WERI-Rb-1 (cell line): ENCODE data around the gene ELAVL4.

ENCODE experiments used
- DNase-seq: peaks from one replicate; pipeline ENCODE4 v3.0.0-alpha.2; 2020
- H3K27ac ChIP-seq: fragments of 250-450 bp; sonication (Bioruptor Pico); 2 replicates; pipeline ENCODE4 v1.5.1; 2020; ENCODE audit warnings: mild to moderate bottlenecking, moderate library complexity
- H3K27me3 ChIP-seq: fragments of 250-450 bp; sonication (Bioruptor Pico); 2 replicates; pipeline ENCODE4 v1.5.1; 2021; ENCODE audit warnings: mild to moderate bottlenecking, low read depth, moderate library complexity; ENCODE audit not compliant: insufficient read depth, severe bottlenecking
- H3K36me3 ChIP-seq: fragments of 250-450 bp; sonication (Bioruptor Pico); 2 replicates; pipeline ENCODE4 v1.5.1; 2020; ENCODE audit warnings: mild to moderate bottlenecking, moderate library complexity
- H3K4me3 ChIP-seq: 2 replicates; pipeline ENCODE4 v1.5.1; 2011; ENCODE audit warnings: low read depth, mild to moderate bottlenecking, control low read depth, low read length
- H3K9me3 ChIP-seq: fragments of 250-450 bp; sonication (Bioruptor Pico); 2 replicates; pipeline ENCODE4 v1.5.1; 2021; ENCODE audit warnings: mild to moderate bottlenecking, moderate library complexity; ENCODE audit not compliant: severe bottlenecking
- TF ChIP-seq, protein P1 (sequence below): IDR thresholded peaks from 2 replicates; pipeline ENCODE4 v1.5.1; 2011; ENCODE audit warnings: low read depth, mild to moderate bottlenecking, control low read depth, inconsistent platforms, low read length

ELAVL4 gene

DNA sequence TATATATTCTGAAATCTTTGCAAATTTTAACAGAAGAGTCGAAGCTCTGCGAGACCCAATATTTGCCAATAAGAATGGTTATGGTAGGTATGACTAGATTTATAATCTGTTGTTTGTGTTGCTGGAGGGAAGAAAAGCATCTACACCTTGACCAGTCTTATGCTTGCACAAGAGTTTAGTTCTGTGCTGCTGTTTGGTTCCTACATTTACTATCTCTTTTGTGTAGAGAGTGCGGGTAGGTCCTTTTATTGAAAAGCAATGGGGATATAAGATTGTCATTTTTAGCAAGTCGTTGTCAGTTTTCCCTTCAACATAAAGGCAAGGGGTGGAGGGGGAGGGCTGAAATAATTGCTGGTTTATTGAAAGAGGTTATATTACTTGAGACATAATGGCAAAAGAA, 396 bp downstream of the ELAVL4 start:
- Histone ChIP-seq H3K27me3 (no peaks in the 10 kb centered on the region), H3K36me3 (no peaks in the 10 kb centered on the region), H3K4me3 (no peak overlapping the region), H3K9me3 (no peaks in the 10 kb centered on the region), H3K27ac (no peak overlapping the region)
- TF ChIP-seq, protein P1, sequence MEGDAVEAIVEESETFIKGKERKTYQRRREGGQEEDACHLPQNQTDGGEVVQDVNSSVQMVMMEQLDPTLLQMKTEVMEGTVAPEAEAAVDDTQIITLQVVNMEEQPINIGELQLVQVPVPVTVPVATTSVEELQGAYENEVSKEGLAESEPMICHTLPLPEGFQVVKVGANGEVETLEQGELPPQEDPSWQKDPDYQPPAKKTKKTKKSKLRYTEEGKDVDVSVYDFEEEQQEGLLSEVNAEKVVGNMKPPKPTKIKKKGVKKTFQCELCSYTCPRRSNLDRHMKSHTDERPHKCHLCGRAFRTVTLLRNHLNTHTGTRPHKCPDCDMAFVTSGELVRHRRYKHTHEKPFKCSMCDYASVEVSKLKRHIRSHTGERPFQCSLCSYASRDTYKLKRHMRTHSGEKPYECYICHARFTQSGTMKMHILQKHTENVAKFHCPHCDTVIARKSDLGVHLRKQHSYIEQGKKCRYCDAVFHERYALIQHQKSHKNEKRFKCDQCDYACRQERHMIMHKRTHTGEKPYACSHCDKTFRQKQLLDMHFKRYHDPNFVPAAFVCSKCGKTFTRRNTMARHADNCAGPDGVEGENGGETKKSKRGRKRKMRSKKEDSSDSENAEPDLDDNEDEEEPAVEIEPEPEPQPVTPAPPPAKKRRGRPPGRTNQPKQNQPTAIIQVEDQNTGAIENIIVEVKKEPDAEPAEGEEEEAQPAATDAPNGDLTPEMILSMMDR = no peak
- no peak for DNase-seq

DNA sequence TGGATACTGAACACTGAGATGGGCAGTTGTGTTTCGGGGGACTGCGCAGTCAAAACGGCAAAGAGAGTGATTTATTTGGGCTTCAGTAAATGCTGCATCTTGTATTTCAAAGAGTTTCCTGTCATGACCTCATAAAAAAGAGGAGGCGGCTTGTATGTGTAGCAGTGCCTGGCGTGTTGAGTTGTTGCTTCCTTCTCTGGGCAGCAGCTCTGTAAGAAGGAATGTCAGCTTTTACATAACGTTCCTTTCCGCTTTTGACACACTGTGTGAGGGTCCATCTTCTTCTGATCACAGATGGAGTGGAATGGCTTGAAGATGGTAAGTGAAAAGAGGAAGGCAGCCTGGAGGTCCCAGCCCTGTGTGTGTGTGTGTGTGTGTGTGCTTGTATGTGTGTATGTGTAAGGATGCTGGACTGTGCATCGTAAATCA, 941 bp downstream of the ELAVL4 start:
- TF ChIP-seq, protein P1 = no peak
- Histone ChIP-seq H3K27ac (no peak overlapping the region), H3K36me3 (no peaks in the 10 kb centered on the region), H3K27me3 (no peaks in the 10 kb centered on the region), H3K4me3 (no peak overlapping the region), H3K9me3 (no peaks in the 10 kb centered on the region)
- no peak for DNase-seq

DNA sequence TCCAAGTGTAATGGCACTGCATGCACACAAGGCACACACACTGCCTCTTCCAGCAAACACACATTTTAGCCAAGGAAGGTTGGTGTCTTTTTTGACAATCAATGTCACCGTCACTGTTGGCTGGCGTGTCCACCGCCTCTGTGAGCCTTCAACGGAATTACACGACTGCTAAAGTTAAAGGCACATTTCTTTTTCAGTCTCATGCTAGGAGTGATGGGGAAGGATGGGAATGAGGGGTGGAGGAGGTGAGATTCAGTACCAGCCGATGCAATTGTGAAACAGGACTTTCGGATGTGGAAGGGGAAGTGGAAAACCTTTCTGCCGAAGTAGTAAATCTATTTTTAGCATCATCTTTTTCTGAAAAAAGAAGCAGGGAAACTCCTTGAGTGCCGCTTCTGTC, 1.4 kb downstream of the ELAVL4 start:
- no peak for DNase-seq
- no peaks in the 10 kb centered on the region for H3K9me3 ChIP-seq

DNA sequence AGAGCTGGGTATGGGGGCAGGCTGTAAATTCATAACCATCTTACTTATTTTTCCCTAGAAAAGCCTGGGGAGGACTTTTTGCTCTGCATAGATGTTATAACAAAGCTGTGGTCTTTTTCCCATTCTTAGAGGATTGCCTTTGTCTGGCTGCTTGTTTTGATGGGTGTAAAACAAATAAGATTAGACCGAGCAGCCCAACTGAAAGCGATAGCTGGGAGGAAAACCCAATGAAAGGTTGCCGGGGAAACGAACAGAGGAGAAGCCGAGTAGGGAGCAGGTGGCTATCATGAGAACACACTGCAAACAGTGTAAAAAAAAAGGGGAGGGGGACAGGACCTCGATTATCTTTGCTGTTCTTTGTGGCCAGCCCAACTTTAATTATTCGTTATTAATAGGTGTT, 1.9 kb downstream of the ELAVL4 start:
- H3K36me3 ChIP-seq = no peaks in the 10 kb centered on the region
- no peaks in the 10 kb centered on the region for H3K27me3 ChIP-seq
- TF ChIP-seq, protein P1 = no peak
- H3K4me3 ChIP-seq = no peak overlapping the region
- H3K27ac ChIP-seq = no peak overlapping the region
- peak; percentile 24 for DNase-seq
- H3K9me3 ChIP-seq = no peaks in the 10 kb centered on the region

More for the DNA sequence above, 1.4 kb downstream of the ELAVL4 start:
- H3K27ac ChIP-seq = no peak overlapping the region
- TF ChIP-seq, protein P1 = no peak
- H3K4me3 ChIP-seq = no peak overlapping the region
- no peaks in the 10 kb centered on the region for H3K27me3 ChIP-seq
- no peaks in the 10 kb centered on the region for H3K36me3 ChIP-seq

DNA sequence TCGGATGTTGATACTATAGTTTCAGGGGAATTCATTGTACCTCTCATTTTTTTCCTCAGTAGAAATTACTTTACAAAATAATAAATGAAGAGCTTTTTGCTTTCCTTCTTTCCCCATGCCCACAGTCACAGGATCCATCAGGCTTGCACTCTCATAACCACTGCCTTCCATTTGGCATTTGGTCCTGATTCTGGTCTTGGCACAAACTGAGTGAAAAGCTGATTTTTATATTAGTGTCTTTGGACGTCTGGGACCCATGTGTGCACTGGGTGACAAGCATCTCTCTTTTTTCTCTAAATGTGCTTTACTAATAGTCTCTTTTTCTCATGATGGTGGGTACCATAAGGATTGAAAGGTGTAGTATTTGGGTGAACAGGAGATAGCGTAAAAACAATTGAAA, 2.8 kb downstream of the ELAVL4 start:
- Histone ChIP-seq H3K9me3 (no peaks in the 10 kb centered on the region), H3K27me3 (no peaks in the 10 kb centered on the region), H3K27ac (no peak overlapping the region), H3K36me3 (no peaks in the 10 kb centered on the region), H3K4me3 (no peak overlapping the region)
- no peak for DNase-seq
- TF ChIP-seq, protein P1 = no peak

DNA sequence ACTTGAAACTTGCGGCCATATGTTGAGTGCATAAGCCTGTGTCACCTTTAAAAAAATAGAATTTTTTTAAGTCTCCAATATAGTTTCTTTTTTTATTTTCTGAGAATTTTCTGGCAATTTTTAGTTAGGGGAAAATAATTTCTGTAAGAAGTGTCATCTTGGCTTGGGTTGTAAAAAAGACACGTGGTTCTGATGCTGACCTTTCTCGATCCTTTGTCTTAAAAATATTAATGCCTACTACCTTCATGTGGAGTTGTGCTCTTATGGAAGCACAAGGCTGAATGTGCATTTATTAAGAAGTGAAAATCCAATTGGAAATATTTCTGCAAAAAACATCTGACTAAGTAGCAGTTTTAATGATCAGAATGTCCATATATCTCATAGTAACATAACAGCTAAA, 3.5 kb downstream of the ELAVL4 start:
- Histone ChIP-seq H3K9me3 (no peaks in the 10 kb centered on the region), H3K4me3 (no peak overlapping the region), H3K27me3 (no peaks in the 10 kb centered on the region), H3K36me3 (no peaks in the 10 kb centered on the region), H3K27ac (no peak overlapping the region)
- TF ChIP-seq, protein P1 = no peak
- no peak for DNase-seq
